DOHH2 (cell line): ENCODE data around the gene RINL.
"Not testable (repeated sequence)": the region's sequence is repeated elsewhere in the genome, so short reads cannot be mapped to it uniquely, and the experiment has no call there.

Source experiments
- CTCF ChIP-seq: fragments of 200-600 bp; sonication (generic); IDR thresholded peaks from one replicate; pipeline ENCODE4 v1.5.1; 2014; ENCODE audit warnings: antibody characterized with exemption, mild to moderate bottlenecking, low read depth, low read length; ENCODE audit not compliant: poor library complexity, severe bottlenecking
- EZH2phosphoT487 ChIP-seq: fragments of 200-600 bp; sonication (generic); IDR thresholded peaks from 2 replicates; pipeline ENCODE4 v1.6.1; 2017; ENCODE audit warnings: borderline replicate concordance, mild to moderate bottlenecking, antibody characterized with exemption, low read length, moderate library complexity, mixed read lengths

GRCh38 chr19:38825936-38826335 is 52.1 kb downstream of the RINL start:
- TF ChIP-seq EZH2phosphoT487, CTCF: not testable (repeated sequence)
